H1 (cell line): ENCODE measurements around the gene DPF1. TPM values are rescaled to one million over a fixed set of nuclear protein-coding genes. Genes with fewer than 3 reads are reported as not detected.

Source experiments
- BRCA1 ChIP-seq: IDR thresholded peaks from 2 replicates; pipeline ENCODE4 v1.6.1; 2012; ENCODE audit warnings: low read depth, low read length, improper control_type of control experiment
- CBX5 ChIP-seq: fragments of 300-800, 300-1000 bp; sonication (generic); IDR thresholded peaks from 2 replicates; pipeline ENCODE4 v1.7.1; 2016; ENCODE audit warnings: antibody characterized with exemption, low read length, low read depth
- CHD2 ChIP-seq: IDR thresholded peaks from 2 replicates; pipeline ENCODE4 v1.6.1; 2012; ENCODE audit warnings: low read length, improper control_type of control experiment
- EGR1 ChIP-seq: IDR thresholded peaks from 2 replicates; pipeline ENCODE4 v1.6.1; 2011; ENCODE audit warnings: low read depth, low read length, borderline replicate concordance
- HDAC2 ChIP-seq, 2 experiments: fragments of 300-600 bp in 1 of 2; sonication (generic) in 1 of 2; IDR thresholded peaks; 2 replicates each; pipeline ENCODE4 v1.6.1; 2011 to 2012; ENCODE audit warnings: low read depth in 2 of 2, low read length in 2 of 2, mild to moderate bottlenecking in 2 of 2, moderate library complexity in 2 of 2, borderline replicate concordance in 1 of 2, inconsistent platforms in 1 of 2
- JUN ChIP-seq: IDR thresholded peaks from 2 replicates; pipeline ENCODE4 v1.6.1; 2011; ENCODE audit warnings: low read depth, mild to moderate bottlenecking, improper control_type of control experiment, low read length
- JUND ChIP-seq: IDR thresholded peaks from 2 replicates; pipeline ENCODE4 v1.6.1; 2011; ENCODE audit warnings: mild to moderate bottlenecking, improper control_type of control experiment, low read length
- NANOG ChIP-seq: IDR thresholded peaks from 2 replicates; pipeline ENCODE4 v1.6.1; 2011; ENCODE audit warnings: low read length, low read depth, mild to moderate bottlenecking, inconsistent platforms; ENCODE audit not compliant: insufficient read depth, poor library complexity, severe bottlenecking
- PHF8 ChIP-seq: fragments of 200-600 bp; sonication (generic); conservative IDR thresholded peaks from 2 replicates; pipeline ENCODE4 v1.7.1; 2012; ENCODE audit warnings: low read depth, mild to moderate bottlenecking, inconsistent platforms, low read length, moderate library complexity
- RFX5 ChIP-seq: IDR thresholded peaks from 2 replicates; pipeline ENCODE4 v1.6.1; 2011; ENCODE audit warnings: low read depth, low read length, improper control_type of control experiment, borderline replicate concordance
- RNF2 ChIP-seq: fragments of 200-900, 300-1000 bp; sonication (generic); IDR thresholded peaks from 2 replicates; pipeline ENCODE4 v1.7.1; 2016; ENCODE audit warnings: borderline replicate concordance, low read depth, mild to moderate bottlenecking, antibody characterized with exemption, low read length; ENCODE audit not compliant: poor library complexity, severe bottlenecking; ENCODE audit errors: missing control alignments
- RXRA ChIP-seq: IDR thresholded peaks from 2 replicates; pipeline ENCODE4 v1.6.1; 2011; ENCODE audit warnings: low read depth, mild to moderate bottlenecking, low read length, moderate library complexity; ENCODE audit not compliant: insufficient read depth
- SIN3A ChIP-seq, 2 experiments: IDR thresholded peaks in 1 of 2; conservative IDR thresholded peaks in 1 of 2; 2 replicates each; pipeline ENCODE4 v1.6.1; 2011 to 2012; ENCODE audit warnings: low read length in 2 of 2, improper control_type of control experiment in 1 of 2, low read depth in 1 of 2, mild to moderate bottlenecking in 1 of 2
- SIX5 ChIP-seq: IDR thresholded peaks from 2 replicates; pipeline ENCODE4 v1.6.1; 2011; ENCODE audit warnings: mild to moderate bottlenecking, low read depth, low read length
- SP1 ChIP-seq: IDR thresholded peaks from 2 replicates; pipeline ENCODE4 v1.6.1; 2011; ENCODE audit warnings: low read depth, low read length
- SP2 ChIP-seq: IDR thresholded peaks from 2 replicates; pipeline ENCODE4 v1.6.1; 2012; ENCODE audit warnings: mild to moderate bottlenecking, low read length, inconsistent platforms
- TCF12 ChIP-seq: IDR thresholded peaks from 2 replicates; pipeline ENCODE4 v1.6.1; 2011; ENCODE audit warnings: low read depth, mild to moderate bottlenecking, low read length
- TEAD4 ChIP-seq: IDR thresholded peaks from 2 replicates; pipeline ENCODE4 v1.6.1; 2012; ENCODE audit warnings: low read depth, low read length, inconsistent platforms, mixed read lengths
- ZNF274 ChIP-seq: IDR thresholded peaks from 2 replicates; pipeline ENCODE4 v1.7.0; 2012; ENCODE audit warnings: low read length, borderline replicate concordance; ENCODE audit errors: extremely low read depth
- polyA plus RNA-seq, 7 experiments: library from polyadenylated mRNA; depleted of rRNA in 3 of 7; stranded (reverse) in 5 of 7; unstranded in 2 of 7; fragments of >200 nt in 5 of 7; fragments of 200-250 nt in 2 of 7; gene quantifications; 1 replicate in 5 of 7; 2 replicates in 1 of 7; 4 replicates in 1 of 7; pipeline versions ENCODE4 v1.2.1 to v1.2.3, GENCODE V29; 2011 to 2013; ENCODE audit warnings: missing spikeins in 2 of 7, mixed read lengths in 2 of 7
- total RNA-seq: library from RNA; stranded (reverse); fragmentation: NEBNext Ultra II Directional; extraction: Animal tissue kit (Norgen Biotek cat#: 25700); gene quantifications from 2 replicates; pipeline ENCODE4 v1.2.1, GENCODE V29; 2021
- TF ChIP-seq, protein P1 (sequence below), 3 experiments: IDR thresholded peaks; 1 replicate in 2 of 3; 2 replicates in 1 of 3; pipeline versions ENCODE4 v1.5.1 to v1.6.1; 2011; ENCODE audit warnings: low read length in 3 of 3, mild to moderate bottlenecking in 3 of 3, inconsistent platforms in 2 of 3, low read depth in 1 of 3, moderate library complexity in 1 of 3; ENCODE audit not compliant: insufficient read depth in 1 of 3; ENCODE audit errors: control extremely low read depth in 1 of 3

Gene DPF1
- total and polyA plus RNA-seq, 2 of the 8 experiments (the other 6 are each of a cell fraction or from before 2014, with no cell fraction given) = 12.9 to 15.6 TPM

DNA sequence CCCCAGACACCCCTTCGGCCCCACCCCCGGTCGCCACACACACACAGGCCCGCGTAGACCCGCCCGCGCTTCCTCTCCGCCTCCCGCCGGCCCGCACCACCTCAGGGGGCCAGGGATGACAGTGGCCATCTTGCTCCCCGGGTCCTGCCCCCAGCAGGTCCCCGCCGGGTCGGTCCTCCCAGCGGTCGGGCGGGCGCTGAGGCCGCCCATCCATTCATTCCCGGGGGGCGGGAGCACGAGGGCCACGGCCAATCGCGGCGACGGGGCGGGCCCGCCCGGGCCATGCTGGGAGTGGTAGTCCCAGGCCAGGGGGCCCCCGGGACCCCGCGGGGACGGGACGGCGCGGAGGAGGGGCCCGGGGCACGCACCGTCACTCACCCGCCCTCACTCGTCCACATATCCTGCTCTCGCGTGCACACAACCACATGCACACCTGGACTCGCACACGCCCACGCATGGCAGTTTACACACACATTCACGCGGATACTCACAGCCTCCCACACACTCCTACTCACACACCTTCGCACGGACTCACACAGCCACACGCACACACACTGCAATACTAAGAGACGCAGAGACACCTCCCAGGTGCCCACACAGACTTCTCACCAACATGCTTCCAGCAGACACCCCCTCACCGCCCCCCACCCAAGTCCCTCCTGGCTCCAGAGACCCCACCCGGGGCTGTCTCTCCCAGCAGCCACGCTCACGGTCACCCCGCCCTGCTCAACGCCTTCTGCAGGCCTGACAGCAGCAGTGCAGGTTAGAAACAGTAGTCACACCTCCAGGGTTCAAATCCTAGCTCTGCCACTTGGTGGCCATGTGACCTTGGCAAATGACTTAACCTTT, at the start of gene DPF1 (continued):
- TF ChIP-seq RXRA (no peak), SP2 (no peak), JUND (no peak), SIX5 (peak; percentile 64; the same call in 1 of the 2 replicates), SP1 (peak; percentile 88; the same call in 1 of the 2 replicates), CBX5 (no peak), JUN (no peak), TEAD4 (no peak), TCF12 (no peak), BRCA1 (no peak), PHF8 (0 out of 2 replicates have a peak, but pooled peaks have one; percentile 30), CHD2 (no peak), RFX5 (no peak), HDAC2 (IDR thresholded peaks at IDR 0.05; ENCODE audit: borderline replicate concordance in 1 of 2, low read depth in 2 of 2, low read length in 2 of 2) (peak; percentile 70 to 83; a peak in 2 of 4 replicates), ZNF274 (no peak), RNF2 (no peak), NANOG (no peak), EGR1 (0 out of 2 replicates have a peak, but pooled peaks have one; percentile 22), SIN3A (conservative IDR thresholded peaks at IDR 0.05 in 1 of 2, IDR thresholded peaks at IDR 0.05 in 1 of 2; ENCODE audit: low read depth in 1 of 2, low read length in 2 of 2) (peak; percentile 20 to 64; a peak in 2 of 4 replicates)
- TF ChIP-seq, protein P1, sequence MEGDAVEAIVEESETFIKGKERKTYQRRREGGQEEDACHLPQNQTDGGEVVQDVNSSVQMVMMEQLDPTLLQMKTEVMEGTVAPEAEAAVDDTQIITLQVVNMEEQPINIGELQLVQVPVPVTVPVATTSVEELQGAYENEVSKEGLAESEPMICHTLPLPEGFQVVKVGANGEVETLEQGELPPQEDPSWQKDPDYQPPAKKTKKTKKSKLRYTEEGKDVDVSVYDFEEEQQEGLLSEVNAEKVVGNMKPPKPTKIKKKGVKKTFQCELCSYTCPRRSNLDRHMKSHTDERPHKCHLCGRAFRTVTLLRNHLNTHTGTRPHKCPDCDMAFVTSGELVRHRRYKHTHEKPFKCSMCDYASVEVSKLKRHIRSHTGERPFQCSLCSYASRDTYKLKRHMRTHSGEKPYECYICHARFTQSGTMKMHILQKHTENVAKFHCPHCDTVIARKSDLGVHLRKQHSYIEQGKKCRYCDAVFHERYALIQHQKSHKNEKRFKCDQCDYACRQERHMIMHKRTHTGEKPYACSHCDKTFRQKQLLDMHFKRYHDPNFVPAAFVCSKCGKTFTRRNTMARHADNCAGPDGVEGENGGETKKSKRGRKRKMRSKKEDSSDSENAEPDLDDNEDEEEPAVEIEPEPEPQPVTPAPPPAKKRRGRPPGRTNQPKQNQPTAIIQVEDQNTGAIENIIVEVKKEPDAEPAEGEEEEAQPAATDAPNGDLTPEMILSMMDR (IDR thresholded peaks at IDR 0.05; ENCODE audit: control extremely low read depth in 1 of 3, insufficient read depth in 1 of 3, low read depth in 1 of 3, low read length in 3 of 3) = peak; percentile 62 to 66 (median 63)
